GM19035 (cell line): Measurements from ENCODE around the gene CD36.

Experiments used
- ATAC-seq: cut with Tn5 transposase; IDR thresholded peaks from one replicate; pipeline ENCODE4 v1.9.1; 2021; ENCODE audit not compliant: unreplicated experiment

The CD36 gene

GRCh38 chr7:80637911-80638765, at the start of gene CD36:
TSS of gene CD36 (plus strand) at chr7:80638642. CDS start at chr7:80646741, 8,099 bp downstream.
- no peak for ATAC-seq

- no peak for ATAC-seq
These were observed 48.8 kb upstream of the CD36 start for GRCh38 chr7:80589631-80590030.

GRCh38 chr7:80591654-80592053, 46.8 kb upstream of the CD36 start:
- no peak for ATAC-seq

- ATAC-seq = no peak
These were observed 44.4 kb upstream of the CD36 start for GRCh38 chr7:80593869-80594586.

GRCh38 chr7:80596933-80597517, 41.4 kb upstream of the CD36 start:
- no peak for ATAC-seq

- no peak for ATAC-seq
These were observed 40.6 kb upstream of the CD36 start for GRCh38 chr7:80597875-80598274.

- no peak for ATAC-seq
These were observed 38.4 kb upstream of the CD36 start for GRCh38 chr7:80600046-80600445.

GRCh38 chr7:80601999-80602398, 36.4 kb upstream of the CD36 start:
- ATAC-seq = no peak

- no peak for ATAC-seq
These were observed 34.5 kb upstream of the CD36 start for GRCh38 chr7:80603940-80604339.

GRCh38 chr7:80604436-80604835, 34.0 kb upstream of the CD36 start:
- ATAC-seq = no peak

GRCh38 chr7:80607136-80607535, 31.3 kb upstream of the CD36 start:
- ATAC-seq = no peak

- no peak for ATAC-seq
These were observed 30.1 kb upstream of the CD36 start for GRCh38 chr7:80608336-80608735.

- no peak for ATAC-seq
These were observed 28.7 kb upstream of the CD36 start for GRCh38 chr7:80609751-80610150.

GRCh38 chr7:80611353-80611752, 27.1 kb upstream of the CD36 start:
- ATAC-seq = no peak

- ATAC-seq = no peak
These were observed 26.7 kb upstream of the CD36 start for GRCh38 chr7:80611779-80612178.

GRCh38 chr7:80612880-80613279, 25.6 kb upstream of the CD36 start:
- ATAC-seq = no peak

GRCh38 chr7:80613519-80613918, 24.9 kb upstream of the CD36 start:
- no peak for ATAC-seq

GRCh38 chr7:80614851-80615271, 23.6 kb upstream of the CD36 start:
- ATAC-seq = no peak

GRCh38 chr7:80618096-80618495, 20.3 kb upstream of the CD36 start:
- ATAC-seq = no peak

GRCh38 chr7:80619741-80620140, 18.7 kb upstream of the CD36 start:
- no peak for ATAC-seq

- no peak for ATAC-seq
These were observed 15.9 kb upstream of the CD36 start for GRCh38 chr7:80622541-80622940.
